ENCODE data around the gene AGTR1. TPM values are rescaled to one million over a fixed set of nuclear protein-coding genes. Genes with fewer than 3 reads are reported as not detected.

Gene AGTR1
- total and polyA plus RNA-seq, 2 of the 13 experiments (the other 11 are each of a cell fraction or from before 2014, with no cell fraction given): 0.64 to 1.5 TPM

- BruUV-seq (replicated peaks): no TSS peak
- ATAC-seq: no peak
- no peaks in the 10 kb centered on the region for H3K4me1 ChIP-seq (ENCODE audit: insufficient read depth, low read length)
- TF ChIP-seq ZNF775 (CRISPR knock-in tag; IDR thresholded peaks at IDR 0.05; ENCODE audit: borderline replicate concordance) (no peak), RFX5 (IDR thresholded peaks at IDR 0.05; ENCODE audit: low read depth, low read length) (no peak), TMF1 (CRISPR knock-in tag; IDR thresholded peaks at IDR 0.05; ENCODE audit: low read depth) (no peak), AFF4 (CRISPR knock-in tag; IDR thresholded peaks at IDR 0.05) (no peak)
- H3K27me3 ChIP-seq (ENCODE audit: control insufficient read depth in 1 of 2, insufficient read depth in 2 of 2, low read length in 2 of 2): no peaks in the 10 kb centered on the region
- no peak overlapping the region for H3K4me3 ChIP-seq (replicated peaks in 1 of 3; ENCODE audit: insufficient read depth in 1 of 3, low read depth in 2 of 3, low read length in 3 of 3)
- no peak for DNase-seq (ENCODE audit: low spot score)
- in situ Hi-C loops (cut with HindIII; ENCODE audit: extremely low pct_ligation_motif_present, low pct_unique_long_range_greater_than_20kb) (no loop called here), intact Hi-C loops (cut with micrococcal nuclease; ENCODE audit: unreplicated experiment) (no loop called here)
- H2AFZ ChIP-seq (ENCODE audit: low read length): no peak overlapping the region
- no peak for FAIRE-seq
- H3K27ac ChIP-seq (ENCODE audit: extremely low read length, insufficient read depth, low read length): no peak overlapping the region
- WGBS (ENCODE audit: low lambda C conversion rate): 47% methylated on average over 11 of the region's 12 CpGs
- H3K4me2 ChIP-seq (ENCODE audit: low read depth, low read length): no peak overlapping the region
- no peaks in the 10 kb centered on the region for H3K79me2 ChIP-seq (ENCODE audit: insufficient read depth, low read length)
- no peaks in the 10 kb centered on the region for H3K36me3 ChIP-seq (replicated peaks in 1 of 2; ENCODE audit: control insufficient read depth in 1 of 2, insufficient read depth in 2 of 2, low read length in 2 of 2)
- H3K9me3 ChIP-seq (ENCODE audit: low read length): no peaks in the 10 kb centered on the region
- no peaks in the 10 kb centered on the region for H4K20me1 ChIP-seq (ENCODE audit: insufficient read depth, low read length)
- H3K9ac ChIP-seq (ENCODE audit: insufficient read depth, low read depth, low read length): no peak overlapping the region
- POLR2A ChIA-PET: no interaction called here
- CTCF ChIA-PET (ENCODE audit: low intra/inter-chr PET ratio, low total read pairs): no interaction called here
These were observed 59.8 kb downstream of the AGTR1 start for GRCh38 chr3:148757238-148758215.
